Left lung (tissue), 10 donors: Measurements from ENCODE around the gene SLC22A13. TPM values are rescaled to one million over a fixed set of nuclear protein-coding genes. Genes with fewer than 3 reads are reported as not detected.

Experiments used
- ATAC-seq: fragments of 200-7000 bp; cut with Tn5 transposase; one replicate; pipeline ENCODE4 v1.9.1; 2020; ENCODE audit warnings: moderate library complexity
- DNase-seq, 4 donors: peaks; one replicate each; pipeline ENCODE4 v3.0.0-alpha.2; 2013 to 2020
- H3K27ac ChIP-seq, 2 donors: fragments of 200-600 bp; sonication (generic) in 1 of 2; one replicate each; pipeline versions ENCODE4 v1.5.0 to v1.8.0; 2020 to 2021
- H3K27me3 ChIP-seq, 2 donors: fragments of 200-600 bp; sonication (generic) in 1 of 2; one replicate each; pipeline versions ENCODE4 v1.5.0 to v1.8.0; 2020 to 2021
- H3K36me3 ChIP-seq, 2 donors: fragments of 200-600 bp; sonication (generic) in 1 of 2; one replicate each; pipeline versions ENCODE4 v1.5.0 to v1.8.0; 2020 to 2021
- H3K4me1 ChIP-seq, 2 donors: fragments of 200-600 bp; one replicate each; pipeline ENCODE4 v1.8.0; 2021
- H3K4me3 ChIP-seq, 2 donors: fragments of 200-600 bp; sonication (generic) in 1 of 2; one replicate each; pipeline versions ENCODE4 v1.5.0 to v1.8.0; 2020 to 2021; ENCODE audit warnings: mild to moderate bottlenecking in 1 of 2
- H3K9me3 ChIP-seq, 2 donors: fragments of 200-600 bp; sonication (generic) in 1 of 2; one replicate each; pipeline versions ENCODE4 v1.5.0 to v1.8.0; 2020 to 2021
- intact Hi-C, 2 donors: fragments of 100-400 bp; cut with DNase I; formaldehyde crosslinking; loops; one replicate each; pipeline versions ENCODE4 v1.11.2 to v1.14.2; 2022
- polyA plus RNA-seq, 6 donors: library from polyadenylated mRNA; unstranded; fragments of 120-200 nt; gene quantifications; one replicate each; pipeline ENCODE4 v1.2.1, GENCODE V29; 2013; ENCODE audit not compliant: insufficient read length in 6 of 6
- total RNA-seq, 2 donors: library from RNA; stranded (reverse); fragmentation: NEBNext Ultra II Directional; extraction: Animal tissue kit (Norgen Biotek cat#: 25700); gene quantifications; one replicate each; pipeline ENCODE4 v1.2.1, GENCODE V29; 2021
- TF ChIP-seq, protein P1 (sequence below), 2 donors: fragments of 200-600 bp; sonication (generic) in 1 of 2; IDR thresholded peaks; one replicate each; pipeline versions ENCODE4 v1.5.0 to v1.8.0; 2021; ENCODE audit warnings: antibody characterized with exemption in 2 of 2
- donor health status: DM: no; HTN: yes; CAD: no.
- donor health status: DM: no; HTN: no; CAD: no.

Gene SLC22A13
- total and polyA plus RNA-seq, 8 donors = 0.11 to 0.68 (median 0.36) TPM

DNA sequence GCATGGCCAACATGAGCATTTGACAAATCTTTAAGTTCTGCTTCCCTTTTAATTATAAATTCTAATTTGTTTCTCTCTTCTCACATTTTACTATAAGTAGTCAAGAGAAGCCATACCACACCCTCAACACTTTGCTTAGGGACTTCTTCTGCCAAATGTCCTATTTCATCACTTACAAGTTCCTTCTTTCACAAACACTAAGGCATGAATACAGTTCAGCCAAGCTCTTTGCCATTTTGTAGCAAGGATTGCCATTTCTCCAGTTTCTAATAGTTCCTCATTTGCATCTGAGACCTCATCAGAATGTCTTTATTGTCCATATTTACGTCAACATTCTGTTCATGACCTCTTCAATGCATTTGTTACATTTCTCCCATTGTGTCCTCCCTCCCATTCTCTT lies 45.9 kb downstream of the SLC22A13 start:
- no peaks in the 10 kb centered on the region for H3K9me3 ChIP-seq
- intact Hi-C loops = no loop called here
- no peaks in the 10 kb centered on the region for H3K36me3 ChIP-seq
- no peak overlapping the region for H3K4me3 ChIP-seq
- no peak for ATAC-seq
- H3K27me3 ChIP-seq = no peaks in the 10 kb centered on the region
- no peak for DNase-seq
- TF ChIP-seq, protein P1, sequence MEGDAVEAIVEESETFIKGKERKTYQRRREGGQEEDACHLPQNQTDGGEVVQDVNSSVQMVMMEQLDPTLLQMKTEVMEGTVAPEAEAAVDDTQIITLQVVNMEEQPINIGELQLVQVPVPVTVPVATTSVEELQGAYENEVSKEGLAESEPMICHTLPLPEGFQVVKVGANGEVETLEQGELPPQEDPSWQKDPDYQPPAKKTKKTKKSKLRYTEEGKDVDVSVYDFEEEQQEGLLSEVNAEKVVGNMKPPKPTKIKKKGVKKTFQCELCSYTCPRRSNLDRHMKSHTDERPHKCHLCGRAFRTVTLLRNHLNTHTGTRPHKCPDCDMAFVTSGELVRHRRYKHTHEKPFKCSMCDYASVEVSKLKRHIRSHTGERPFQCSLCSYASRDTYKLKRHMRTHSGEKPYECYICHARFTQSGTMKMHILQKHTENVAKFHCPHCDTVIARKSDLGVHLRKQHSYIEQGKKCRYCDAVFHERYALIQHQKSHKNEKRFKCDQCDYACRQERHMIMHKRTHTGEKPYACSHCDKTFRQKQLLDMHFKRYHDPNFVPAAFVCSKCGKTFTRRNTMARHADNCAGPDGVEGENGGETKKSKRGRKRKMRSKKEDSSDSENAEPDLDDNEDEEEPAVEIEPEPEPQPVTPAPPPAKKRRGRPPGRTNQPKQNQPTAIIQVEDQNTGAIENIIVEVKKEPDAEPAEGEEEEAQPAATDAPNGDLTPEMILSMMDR (IDR thresholded peaks at IDR 0.05) = no peak
- no peak overlapping the region for H3K27ac ChIP-seq
- H3K4me1 ChIP-seq = no peaks in the 10 kb centered on the region

DNA sequence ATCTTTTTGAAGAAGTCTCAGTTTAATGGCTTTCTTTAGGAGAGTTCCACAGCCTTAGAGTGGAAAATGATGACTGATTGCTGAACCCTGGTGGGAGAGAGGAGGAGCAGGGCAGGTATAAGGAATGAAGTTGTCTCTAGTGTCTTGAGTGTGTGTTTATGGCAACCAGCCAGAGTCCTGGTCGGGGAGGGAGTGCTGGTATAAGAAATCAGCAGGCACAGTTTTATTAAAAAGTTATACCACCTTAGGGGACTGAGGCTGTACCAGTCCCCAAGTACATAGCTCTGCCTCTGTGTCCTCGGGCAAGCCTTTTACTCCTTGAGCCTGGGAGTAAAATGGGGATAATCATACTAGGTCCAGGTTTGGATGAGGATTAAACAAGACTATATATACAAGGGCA lies 46.3 kb downstream of the SLC22A13 start:
- H3K36me3 ChIP-seq = no peaks in the 10 kb centered on the region
- H3K4me1 ChIP-seq = no peaks in the 10 kb centered on the region
- H3K27ac ChIP-seq = no peak overlapping the region
- TF ChIP-seq, protein P1 (IDR thresholded peaks at IDR 0.05) = no peak
- no peaks in the 10 kb centered on the region for H3K9me3 ChIP-seq
- H3K4me3 ChIP-seq = no peak overlapping the region
- DNase-seq = no peak
- intact Hi-C loops = no loop called here
- no peaks in the 10 kb centered on the region for H3K27me3 ChIP-seq
- no peak for ATAC-seq

DNA sequence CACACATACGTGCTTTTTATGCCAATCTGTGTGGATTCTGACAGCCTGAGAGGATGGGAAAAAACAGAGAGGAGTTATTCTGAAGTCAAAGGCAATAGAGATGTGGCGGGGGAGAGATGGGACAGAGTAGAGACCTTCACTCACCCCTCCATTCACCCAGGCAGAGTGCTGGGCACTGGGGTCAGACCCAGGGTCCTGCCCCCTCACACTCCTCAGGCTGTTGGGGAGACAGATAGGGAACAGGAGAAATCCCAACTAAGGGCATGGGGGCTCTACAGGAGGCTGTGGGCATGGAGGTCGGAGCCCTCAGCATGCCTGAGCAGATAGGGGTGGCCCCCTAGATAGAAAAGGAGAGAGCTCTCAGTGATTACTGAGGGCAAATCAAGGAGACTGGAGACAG lies 46.7 kb downstream of the SLC22A13 start:
- no peak for ATAC-seq
- intact Hi-C loops = no loop called here
- no peak overlapping the region for H3K4me3 ChIP-seq
- no peak overlapping the region for H3K27ac ChIP-seq
- no peak for DNase-seq
- no peaks in the 10 kb centered on the region for H3K4me1 ChIP-seq
- TF ChIP-seq, protein P1 (IDR thresholded peaks at IDR 0.05) = no peak
- no peaks in the 10 kb centered on the region for H3K36me3 ChIP-seq
- H3K27me3 ChIP-seq = no peaks in the 10 kb centered on the region
- H3K9me3 ChIP-seq = no peaks in the 10 kb centered on the region

DNA sequence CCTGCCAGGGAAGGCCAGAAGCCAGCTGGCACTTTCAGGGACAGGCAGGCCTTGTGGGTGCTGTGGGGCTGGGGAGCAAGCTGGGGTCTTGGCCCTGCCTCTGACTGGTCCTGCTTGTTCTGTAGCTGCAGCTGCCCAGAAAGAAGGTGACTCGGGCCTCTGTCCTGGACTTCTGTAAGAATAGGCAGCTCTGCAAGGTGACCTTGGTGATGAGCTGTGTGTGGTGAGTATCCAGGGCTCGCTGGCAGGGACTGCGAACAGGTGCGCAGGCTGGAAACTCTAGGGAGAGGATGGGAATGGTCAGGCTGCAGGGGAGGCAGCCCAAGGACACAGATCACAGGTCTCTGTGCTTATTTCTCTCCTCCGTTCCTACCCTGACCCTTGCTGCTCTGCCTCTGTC lies 47.7 kb downstream of the SLC22A13 start:
- no peaks in the 10 kb centered on the region for H3K9me3 ChIP-seq
- H3K4me1 ChIP-seq = no peaks in the 10 kb centered on the region
- intact Hi-C loops = no loop called here
- DNase-seq (no peak), ATAC-seq (no peak)
- no peak overlapping the region for H3K4me3 ChIP-seq
- H3K27me3 ChIP-seq = no peaks in the 10 kb centered on the region
- TF ChIP-seq, protein P1 (IDR thresholded peaks at IDR 0.05) = no peak
- no peak overlapping the region for H3K27ac ChIP-seq
- no peaks in the 10 kb centered on the region for H3K36me3 ChIP-seq

DNA sequence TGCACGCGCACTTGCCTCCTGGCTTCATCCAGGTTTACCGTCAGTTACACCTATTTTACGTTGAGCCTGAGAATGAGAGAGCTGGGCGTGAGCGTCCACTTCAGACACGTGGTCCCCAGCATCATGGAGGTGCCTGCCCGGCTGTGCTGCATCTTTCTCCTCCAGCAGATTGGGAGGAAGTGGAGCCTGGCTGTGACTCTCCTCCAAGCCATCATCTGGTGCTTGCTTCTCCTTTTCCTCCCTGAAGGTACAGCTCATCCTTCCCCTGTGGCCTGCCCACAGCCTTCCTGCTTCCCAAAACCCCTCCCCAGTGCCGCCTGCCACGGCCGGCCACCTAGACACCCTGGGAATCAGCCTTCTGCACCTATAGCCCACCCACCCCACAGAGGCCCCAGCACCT lies 48.1 kb downstream of the SLC22A13 start:
- no peak overlapping the region for H3K27ac ChIP-seq
- no peaks in the 10 kb centered on the region for H3K36me3 ChIP-seq
- H3K27me3 ChIP-seq = no peaks in the 10 kb centered on the region
- no peak for ATAC-seq
- TF ChIP-seq, protein P1 (IDR thresholded peaks at IDR 0.05) = no peak
- no peak for DNase-seq
- H3K4me3 ChIP-seq = no peak overlapping the region
- H3K4me1 ChIP-seq = no peaks in the 10 kb centered on the region
- H3K9me3 ChIP-seq = no peaks in the 10 kb centered on the region
- intact Hi-C loops = no loop called here
